Bronchial epithelial cell (primary cell): Measurements from ENCODE around the gene VASN. TPM values are rescaled to one million over a fixed set of nuclear protein-coding genes. Genes with fewer than 3 reads are reported as not detected.

ENCODE experiments used
- DNase-seq: peaks from one replicate; pipeline ENCODE4 v3.0.0-alpha.2; 2010; ENCODE audit warnings: low read depth
- FAIRE-seq: peaks from 2 replicates; lab custom pipeline; 2011; peaks lifted over from hg19 to GRCh38; lab: Jason Lieb, UNC
- H3K27me3 ChIP-seq: 2 replicates; pipeline ENCODE4 v1.5.1; 2011; ENCODE audit warnings: low read length; ENCODE audit not compliant: control insufficient read depth, insufficient read depth
- H3K36me3 ChIP-seq: 2 replicates; pipeline ENCODE4 v1.5.1; 2011; ENCODE audit warnings: low read length; ENCODE audit not compliant: control insufficient read depth, insufficient read depth
- H3K4me3 ChIP-seq: 2 replicates; pipeline ENCODE4 v1.5.1; 2011; ENCODE audit warnings: mild to moderate bottlenecking, low read depth, low read length, control low read depth
- CTCF ChIP-seq: IDR thresholded peaks from 2 replicates; pipeline ENCODE4 v1.5.1; 2011; ENCODE audit warnings: mild to moderate bottlenecking, moderate library complexity, low read length, control low read depth, inconsistent platforms; ENCODE audit not compliant: insufficient read depth, severe bottlenecking
- total RNA-seq: library from RNA; depleted of rRNA; stranded (reverse); fragments of >200 nt; gene quantifications from 2 replicates; pipeline ENCODE4 v1.2.1, GENCODE V29; 2014

The VASN gene
- total RNA-seq, 1 donor from 2014 or later, result 6.6 TPM

GRCh38 chr16:4401510-4401909, 29.9 kb downstream of the VASN start:
- Histone ChIP-seq H3K36me3 (peaks cover 10% of the 10 kb centered on the region), H3K4me3 (no peak overlapping the region), H3K27me3 (no peaks in the 10 kb centered on the region)
- no peak for DNase-seq
- no peak for TF ChIP-seq CTCF
- no peak for FAIRE-seq

- no peak for FAIRE-seq
- Histone ChIP-seq H3K27me3 (no peaks in the 10 kb centered on the region), H3K4me3 (peak overlapping the region; percentile 1), H3K36me3 (peaks cover 12% of the 10 kb centered on the region)
- TF ChIP-seq CTCF, result peak; percentile 92
- DNase-seq, result peak; percentile 29
Measured at GRCh38 chr16:4402439-4403132, 30.9 kb downstream of the VASN start.

- DNase-seq (no peak), FAIRE-seq (no peak)
- no peak for TF ChIP-seq CTCF
- no peaks in the 10 kb centered on the region for H3K27me3 ChIP-seq
- H3K4me3 ChIP-seq, result no peak overlapping the region
- H3K36me3 ChIP-seq, result peaks cover 17% of the 10 kb centered on the region
Measured at GRCh38 chr16:4403133-4403949, 31.7 kb downstream of the VASN start.

GRCh38 chr16:4404247-4404966, 32.8 kb downstream of the VASN start:
- peak; percentile 43 for DNase-seq
- peak; percentile 85 for TF ChIP-seq CTCF
- no peaks in the 10 kb centered on the region for H3K27me3 ChIP-seq
- peaks cover 17% of the 10 kb centered on the region for H3K36me3 ChIP-seq
- H3K4me3 ChIP-seq, result no peak overlapping the region
- no peak for FAIRE-seq

- Histone ChIP-seq H3K4me3 (no peak overlapping the region), H3K27me3 (no peaks in the 10 kb centered on the region), H3K36me3 (peaks cover 19% of the 10 kb centered on the region)
- TF ChIP-seq CTCF, result no peak
- FAIRE-seq (no peak), DNase-seq (no peak)
Measured at GRCh38 chr16:4404967-4405696, 33.5 kb downstream of the VASN start.
